GM12878 (cell line): ENCODE measurements around the gene ZBTB21. TPM values are rescaled to one million over a fixed set of nuclear protein-coding genes. Genes with fewer than 3 reads are reported as not detected.

Experiments used
- BCL11A ChIP-seq: IDR thresholded peaks from 2 replicates; pipeline ENCODE4 v1.6.1; 2011; ENCODE audit warnings: low read depth, low read length
- CUX1 ChIP-seq: IDR thresholded peaks from 2 replicates; pipeline ENCODE4 v1.6.1; 2012; ENCODE audit warnings: improper control_type of control experiment, low read depth, low read length; ENCODE audit not compliant: insufficient replicate concordance
- E2F8 ChIP-seq: fragments of 450-650 bp; IDR thresholded peaks from 2 replicates; pipeline ENCODE4 v1.6.1; 2018; ENCODE audit warnings: mild to moderate bottlenecking, low read depth, moderate library complexity; ENCODE audit not compliant: partially characterized antibody
- MEF2B ChIP-seq: fragments of 450-650 bp; IDR thresholded peaks from 2 replicates; pipeline ENCODE4 v1.6.1; 2018; ENCODE audit warnings: mild to moderate bottlenecking, moderate library complexity; ENCODE audit not compliant: partially characterized antibody, poor library complexity, severe bottlenecking
- POU2F2 ChIP-seq: IDR thresholded peaks from 3 replicates; pipeline ENCODE4 v1.6.1; 2011; ENCODE audit warnings: low read depth, mild to moderate bottlenecking, low read length, borderline replicate concordance
- SMAD1 ChIP-seq: fragments of 450-650 bp; IDR thresholded peaks from 2 replicates; pipeline ENCODE4 v1.6.1; 2018; ENCODE audit warnings: mild to moderate bottlenecking, low read depth; ENCODE audit not compliant: partially characterized antibody
- SMARCA5 ChIP-seq: fragments of 450-650 bp; IDR thresholded peaks from 2 replicates; pipeline ENCODE4 v1.6.1; 2017; ENCODE audit warnings: mild to moderate bottlenecking
- polyA plus RNA-seq, 11 experiments: library from polyadenylated mRNA; depleted of rRNA in 4 of 11; unstranded in 6 of 11; stranded (reverse) in 5 of 11; fragments of >200 nt; fragmentation: Nextera tagmentation in 4 of 11; fragmentation: Illumina TruSeq in 1 of 11; extraction: Ambion mirVana in 4 of 11; extraction: Trizol in 1 of 11; gene quantifications; 1 replicate in 1 of 11; 2 replicates in 10 of 11; pipeline versions ENCODE4 v1.2.1 to v1.2.3, GENCODE V29; 2011 to 2016; ENCODE audit warnings: inconsistent platforms in 2 of 11, missing spikeins in 2 of 11, low read depth in 1 of 11
- total RNA-seq, 4 experiments: library from RNA; depleted of rRNA in 3 of 4; stranded (reverse); fragments of >200 nt in 3 of 4; fragmentation: Illumina TruSeq in 1 of 4; extraction: Trizol in 1 of 4; gene quantifications; 2 replicates each; pipeline versions ENCODE4 v1.2.1 to v1.2.3, GENCODE V29; 2013 to 2021

Gene ZBTB21
- total and polyA plus RNA-seq, 10 of the 15 experiments (the other 5 are each of a cell fraction or from before 2014, with no cell fraction given): 1.8 to 21.6 (median 10.6) TPM

- TF ChIP-seq CUX1: no peak
- no peak for TF ChIP-seq SMARCA5
- no peak for TF ChIP-seq E2F8
- no peak for TF ChIP-seq SMAD1
- no peak for TF ChIP-seq MEF2B
- no peak for TF ChIP-seq POU2F2
- TF ChIP-seq BCL11A: no peak
These were observed 33.8 kb upstream of the ZBTB21 start (continued) for GRCh38 chr21:42043961-42044360.
